ENCODE data around the gene POTEF.
"Not testable (repeated sequence)": the region's sequence is repeated elsewhere in the genome, so short reads cannot be mapped to it uniquely, and the experiment has no call there.

The POTEF gene

GRCh38 chr2:130165293-130166016, 36.4 kb upstream of the POTEF start:
- Histone ChIP-seq H3K36me3 (ENCODE audit: control insufficient read depth in 2 of 2, insufficient read depth in 1 of 2, low read length in 2 of 2) (peaks cover 35 to 88% of the 10 kb centered on the region in 2 experiments; a peak in 2 of 3 replicates), H3K9me3 (ENCODE audit: control insufficient read depth, insufficient read depth, low read depth, low read length) (no peaks in the 10 kb centered on the region), H3K4me1 (ENCODE audit: control insufficient read depth, insufficient read depth, low read length) (no peaks in the 10 kb centered on the region), H3K27ac (ENCODE audit: extremely low read depth, low read depth, low read length) (no peak overlapping the region), H3K4me3 (ENCODE audit: low read depth, low read length) (no peak overlapping the region)
- ChIA-PET CTCF (no interaction called here), POLR2A (interaction anchor here (0.7 kb wide), 1 partner anchor 1929 kb away, joined by 3 read pairs; no protein-coding TSS in a partner anchor)
- TF ChIP-seq ZNF433 (tag by site-specific recombination; IDR thresholded peaks at IDR 0.05; ENCODE audit: low read depth) (no peak), ZBTB17 (tag by site-specific recombination; IDR thresholded peaks at IDR 0.05) (no peak), ZNF571 (tag by site-specific recombination; IDR thresholded peaks at IDR 0.05) (no peak), ZNF221 (tag by site-specific recombination; IDR thresholded peaks at IDR 0.05; ENCODE audit: borderline replicate concordance) (no peak), ZNF121 (tag by site-specific recombination; IDR thresholded peaks at IDR 0.05) (0 out of 2 replicates have a peak, but pooled peaks have one; percentile 13), PRDM10 (tag by site-specific recombination; IDR thresholded peaks at IDR 0.05) (no peak), ZNF146 (tag by site-specific recombination; IDR thresholded peaks at IDR 0.05) (peak; percentile 51; the same call in 1 of the 2 replicates)

GRCh38 chr2:130162968-130163367, 33.9 kb upstream of the POTEF start:
- CTCF ChIA-PET, result no interaction called here
- Histone ChIP-seq H3K4me1 (ENCODE audit: control insufficient read depth, insufficient read depth, low read length) (no peaks in the 10 kb centered on the region), H3K9me3 (ENCODE audit: control insufficient read depth, insufficient read depth, low read depth, low read length) (no peaks in the 10 kb centered on the region), H3K36me3 (ENCODE audit: control insufficient read depth in 2 of 2, insufficient read depth in 1 of 2, low read length in 2 of 2) (peaks cover 20 to 87% of the 10 kb centered on the region in 2 experiments; a peak in 2 of 3 replicates), H3K4me3 (ENCODE audit: low read depth, low read length) (no peak overlapping the region), H3K27ac (ENCODE audit: extremely low read depth, low read depth, low read length) (no peak overlapping the region)
- POLR2A ChIA-PET, result no interaction called here
- no peak for TF ChIP-seq ZBTB26 (tag by site-specific recombination; optimal IDR thresholded peaks at IDR 0.05)
- TF ChIP-seq ZFP3 (tag by site-specific recombination; IDR thresholded peaks at IDR 0.05; ENCODE audit: low read depth), result no peak
- TF ChIP-seq ZBTB21 (tag by site-specific recombination; IDR thresholded peaks at IDR 0.05), result no peak
- TF ChIP-seq ZNF211 (tag by site-specific recombination; IDR thresholded peaks at IDR 0.05; ENCODE audit: low read depth), result no peak

GRCh38 chr2:130162486-130162885, 33.5 kb upstream of the POTEF start:
- H3K4me1 ChIP-seq (ENCODE audit: control insufficient read depth, insufficient read depth, low read length); POLR2A ChIA-PET; CTCF ChIA-PET; H3K27ac ChIP-seq (ENCODE audit: extremely low read depth, low read depth, low read length); H3K4me3 ChIP-seq (ENCODE audit: low read depth, low read length); H3K9me3 ChIP-seq (ENCODE audit: control insufficient read depth, insufficient read depth, low read depth, low read length): not testable (repeated sequence)
- H3K36me3 ChIP-seq (ENCODE audit: control insufficient read depth in 2 of 2, insufficient read depth in 1 of 2, low read length in 2 of 2), result peaks cover 20 to 85% of the 10 kb centered on the region in 2 experiments; a peak in 2 of 3 replicates

GRCh38 chr2:130160838-130161705, 32.0 kb upstream of the POTEF start:
- H3K4me1 ChIP-seq (ENCODE audit: control insufficient read depth, insufficient read depth, low read length); H3K27ac ChIP-seq (ENCODE audit: extremely low read depth, low read depth, low read length); CTCF ChIA-PET; H3K9me3 ChIP-seq (ENCODE audit: control insufficient read depth, insufficient read depth, low read depth, low read length); H3K4me3 ChIP-seq (ENCODE audit: low read depth, low read length); POLR2A ChIA-PET: not testable (repeated sequence)
- H3K36me3 ChIP-seq (ENCODE audit: control insufficient read depth in 2 of 2, insufficient read depth in 1 of 2, low read length in 2 of 2), result peaks cover 18 to 83% of the 10 kb centered on the region in 2 experiments; a peak in 2 of 3 replicates

All from HEK293 (cell line).